ENCODE results near the gene SPATA18.

SPATA18 gene

GRCh38 chr4:52028970-52029369, 22.1 kb upstream of the SPATA18 start:
- Histone ChIP-seq H3K79me2 (ENCODE audit: low read length) (no peaks in the 10 kb centered on the region), H3K27me3 (ENCODE audit: low read depth, low read length) (no peaks in the 10 kb centered on the region), H3K27ac (ENCODE audit: low read length) (no peak overlapping the region), H3K9me3 (ENCODE audit: insufficient read depth, low read length) (no peaks in the 10 kb centered on the region), H3K4me3 (ENCODE audit: low read length) (no peak overlapping the region), H4K20me1 (ENCODE audit: insufficient read depth, low read length) (no peaks in the 10 kb centered on the region), H3K36me3 (replicated peaks; ENCODE audit: low read depth, low read length) (peaks cover 17% of the 10 kb centered on the region), H3K4me2 (ENCODE audit: low read length) (no peak overlapping the region), H2AFZ (ENCODE audit: low read depth, low read length) (no peak overlapping the region), H3K4me1 (ENCODE audit: low read length) (peaks cover 6% of the 10 kb centered on the region; the same call in 1 of the 2 replicates), H3K9ac (ENCODE audit: low read length) (no peak overlapping the region)
- TF ChIP-seq CTCF (IDR thresholded peaks at IDR 0.05; ENCODE audit: low read depth, low read length) (no peak), EZH2phosphoT487 (IDR thresholded peaks at IDR 0.05; ENCODE audit: low read depth) (no peak)

- H3K27me3 ChIP-seq (ENCODE audit: low read depth, low read length): no peaks in the 10 kb centered on the region
- no peak overlapping the region for H3K9ac ChIP-seq (ENCODE audit: low read length)
- H3K27ac ChIP-seq (ENCODE audit: low read length): no peak overlapping the region
- H4K20me1 ChIP-seq (ENCODE audit: insufficient read depth, low read length): no peaks in the 10 kb centered on the region
- H3K9me3 ChIP-seq (ENCODE audit: insufficient read depth, low read length): no peaks in the 10 kb centered on the region
- TF ChIP-seq EZH2phosphoT487 (IDR thresholded peaks at IDR 0.05; ENCODE audit: low read depth): no peak
- TF ChIP-seq CTCF (IDR thresholded peaks at IDR 0.05; ENCODE audit: low read depth, low read length): no peak
- H3K4me1 ChIP-seq (ENCODE audit: low read length): peaks cover 13% of the 10 kb centered on the region
- no peak overlapping the region for H3K4me2 ChIP-seq (ENCODE audit: low read length)
- no peak overlapping the region for H2AFZ ChIP-seq (ENCODE audit: low read depth, low read length)
- H3K36me3 ChIP-seq (replicated peaks; ENCODE audit: low read depth, low read length): peaks cover 14% of the 10 kb centered on the region
- peaks cover 12% of the 10 kb centered on the region; the same call in 1 of the 2 replicates for H3K79me2 ChIP-seq (ENCODE audit: low read length)
- H3K4me3 ChIP-seq (ENCODE audit: low read length): no peak overlapping the region
Observed at GRCh38 chr4:52032005-52032404, 19.1 kb upstream of the SPATA18 start.

GRCh38 chr4:52035190-52035589, 15.9 kb upstream of the SPATA18 start:
- Histone ChIP-seq H3K4me3 (ENCODE audit: low read length) (no peak overlapping the region), H3K9ac (ENCODE audit: low read length) (no peak overlapping the region), H2AFZ (ENCODE audit: low read depth, low read length) (no peak overlapping the region), H3K9me3 (ENCODE audit: insufficient read depth, low read length) (no peaks in the 10 kb centered on the region), H3K4me1 (ENCODE audit: low read length) (peaks cover 21% of the 10 kb centered on the region), H4K20me1 (ENCODE audit: insufficient read depth, low read length) (no peaks in the 10 kb centered on the region), H3K27me3 (ENCODE audit: low read depth, low read length) (peaks cover 14% of the 10 kb centered on the region; the same call in 1 of the 2 replicates), H3K79me2 (ENCODE audit: low read length) (peaks cover 16% of the 10 kb centered on the region; the same call in 1 of the 2 replicates), H3K36me3 (replicated peaks; ENCODE audit: low read depth, low read length) (no peaks in the 10 kb centered on the region), H3K4me2 (ENCODE audit: low read length) (no peak overlapping the region), H3K27ac (ENCODE audit: low read length) (no peak overlapping the region)
- TF ChIP-seq EZH2phosphoT487 (IDR thresholded peaks at IDR 0.05; ENCODE audit: low read depth) (no peak), CTCF (IDR thresholded peaks at IDR 0.05; ENCODE audit: low read depth, low read length) (no peak)

DNA sequence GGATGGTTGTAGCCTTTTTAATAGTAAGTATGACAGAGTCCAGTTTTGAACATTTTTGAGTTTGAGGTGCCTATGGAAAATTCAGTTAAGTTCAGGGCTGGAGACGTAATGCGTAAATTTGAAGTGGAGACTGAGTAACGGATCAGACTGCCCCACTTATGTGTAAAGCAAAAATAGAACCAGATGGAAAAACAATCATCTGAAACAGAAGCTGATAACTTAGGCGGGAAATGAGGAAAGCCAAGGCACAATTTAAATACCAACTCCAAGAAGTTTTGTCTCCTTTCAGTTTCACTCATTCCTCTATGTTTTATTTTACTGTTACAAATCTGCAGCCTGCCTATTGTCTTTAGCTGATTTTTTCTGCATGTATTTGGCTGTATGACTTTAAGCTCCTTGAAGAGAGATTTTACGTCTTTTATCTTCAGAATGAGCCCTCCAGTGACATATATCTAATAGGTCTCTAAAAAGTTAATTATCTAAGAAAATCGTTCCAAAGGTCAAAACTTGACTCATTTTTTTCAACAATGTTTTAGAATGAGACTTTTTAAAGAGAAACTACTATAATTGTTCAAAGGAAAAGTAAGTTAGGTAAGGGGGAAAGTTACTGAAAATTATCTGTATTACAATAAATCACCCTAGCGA, 14.1 kb upstream of the SPATA18 start:
- peaks cover 16% of the 10 kb centered on the region; the same call in 1 of the 2 replicates for H3K79me2 ChIP-seq (ENCODE audit: low read length)
- peaks cover 18% of the 10 kb centered on the region for H3K4me1 ChIP-seq (ENCODE audit: low read length)
- H3K4me2 ChIP-seq (ENCODE audit: low read length): peak overlapping the region; percentile 73
- no peak overlapping the region for H2AFZ ChIP-seq (ENCODE audit: low read depth, low read length)
- no peaks in the 10 kb centered on the region for H3K36me3 ChIP-seq (replicated peaks; ENCODE audit: low read depth, low read length)
- H3K4me3 ChIP-seq (ENCODE audit: low read length): peak overlapping the region; percentile 90
- H3K27me3 ChIP-seq (ENCODE audit: low read depth, low read length): peaks cover 28% of the 10 kb centered on the region
- no peaks in the 10 kb centered on the region for H4K20me1 ChIP-seq (ENCODE audit: insufficient read depth, low read length)
- TF ChIP-seq EZH2phosphoT487 (IDR thresholded peaks at IDR 0.05; ENCODE audit: low read depth) (no peak), CTCF (IDR thresholded peaks at IDR 0.05; ENCODE audit: low read depth, low read length) (no peak)
- no peak overlapping the region for H3K27ac ChIP-seq (ENCODE audit: low read length)
- H3K9me3 ChIP-seq (ENCODE audit: insufficient read depth, low read length): no peaks in the 10 kb centered on the region
- H3K9ac ChIP-seq (ENCODE audit: low read length): peak overlapping the region; percentile 64
